ENCODE results near the gene PRR22. TPM values are rescaled to one million over a fixed set of nuclear protein-coding genes. Genes with fewer than 3 reads are reported as not detected.

PRR22 gene
- total and polyA plus RNA-seq, 2 donors (not counting 1 experiment from before 2014, with no cell fraction given), result 3.4 to 5.6 TPM

GRCh38 chr19:5795382-5795919 is 10.9 kb upstream of the PRR22 start:
- H3K9me3 Mint-ChIP-seq (ENCODE audit: insufficient read depth), result no peaks in the 10 kb centered on the region
- WGBS (ENCODE audit: insufficient coverage), result 93% methylated on average over 5 of the region's 7 CpGs

More at GRCh38 chr19:5795382-5795919, 10.9 kb upstream of the PRR22 start:
- TF ChIP-seq EZH2 (IDR thresholded peaks at IDR 0.05; ENCODE audit: borderline replicate concordance, insufficient read depth, low read depth, low read length, poor library complexity, severe bottlenecking) (no peak), CTCF (IDR thresholded peaks at IDR 0.05) (no peak)
- Histone ChIP-seq H3K27me3 (replicated peaks in 1 of 4; ENCODE audit: control extremely low read depth in 1 of 4, control insufficient read depth in 3 of 4, insufficient read depth in 4 of 4, low read length in 3 of 4) (peaks cover 0 to 31% (median 6%) of the 10 kb centered on the region in 4 experiments), H3K4me2 (replicated peaks; ENCODE audit: low read depth, low read length, poor library complexity, severe bottlenecking) (no peak overlapping the region), H3K79me2 (ENCODE audit: control insufficient read depth, insufficient read depth, low read length) (no peaks in the 10 kb centered on the region), H3K9ac (ENCODE audit: low read length) (no peak overlapping the region), H3K27ac (ENCODE audit: low read length in 2 of 2) (no peak overlapping the region), H3K4me1 (ENCODE audit: control insufficient read depth in 2 of 2, insufficient read depth in 2 of 2, low read length in 2 of 2) (peaks cover 0 to 9% of the 10 kb centered on the region in 2 donors), H3K36me3 (replicated peaks in 1 of 2; ENCODE audit: control extremely low read depth in 1 of 2, control insufficient read depth in 1 of 2, extremely low read depth in 1 of 2, insufficient read depth in 2 of 2, low read length in 1 of 2) (no peaks in the 10 kb centered on the region), H4K20me1 (ENCODE audit: control insufficient read depth, insufficient read depth, low read length, poor library complexity, severe bottlenecking) (peaks cover under 1% of the 10 kb centered on the region), H3K9me3 (ENCODE audit: control extremely low read depth in 1 of 3, control insufficient read depth in 2 of 3, insufficient read depth in 1 of 3, low read length in 2 of 3) (peaks cover 0 to 20% (median 3%) of the 10 kb centered on the region in 3 donors), H3K4me3 (ENCODE audit: control extremely low read depth in 1 of 5, extremely low read depth in 1 of 5, insufficient read depth in 1 of 5, low read depth in 2 of 5, low read length in 4 of 5) (no peak overlapping the region), H2AFZ (ENCODE audit: insufficient read depth, low read depth, low read length, poor library complexity, severe bottlenecking) (no peak overlapping the region)
- ChIA-PET POLR2A (no interaction called here), CTCF (interaction anchor here (0.9 to 2.7 kb wide), 4 partner anchors 9 to 108 kb away, joined by 3 to 11 read pairs (median 4); partner anchors contain the start of genes NRTN and RPL36)
- ATAC-seq (ENCODE audit: low read depth) (no peak), DNase-seq (peak; percentile 14)
- Mint-ChIP-seq H3K4me3 (no peak overlapping the region), H3K27ac (no peak overlapping the region), H3K4me1 (peaks cover 6% of the 10 kb centered on the region), H3K27me3 (peaks cover 13% of the 10 kb centered on the region)
- intact Hi-C loops (cut with micrococcal nuclease), result no loop called here
